DMS 273 treated with DMSO at 0.1 percent for 48 hours (cell line): ENCODE results near the gene EXOC3L1.

Source experiments
- DNase-seq: peaks from one replicate; lab custom pipeline; 2025; lab: John Stamatoyannopoulos, UW

EXOC3L1 gene

DNA sequence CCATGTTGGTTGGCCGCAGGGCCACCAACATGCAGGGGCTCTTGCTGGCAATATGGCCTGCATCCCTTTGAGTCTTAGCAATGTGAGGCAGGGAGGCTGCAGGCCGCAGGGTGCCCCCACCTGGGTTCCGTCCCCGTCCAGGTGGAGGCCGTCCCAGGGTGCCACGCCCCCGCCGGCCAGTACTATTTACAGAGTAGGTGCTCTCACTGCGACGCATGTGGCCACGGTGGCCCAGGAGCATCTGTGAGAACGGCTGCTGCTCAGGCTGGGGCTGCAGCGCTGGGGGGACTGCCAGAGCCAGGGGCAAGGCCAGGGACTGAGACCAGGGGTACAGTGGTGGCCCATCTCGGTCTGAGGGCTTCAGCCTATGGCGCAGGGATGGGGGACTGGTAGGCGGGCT is 9.8 kb downstream of the EXOC3L1 start:
- DNase-seq: no peak

DNA sequence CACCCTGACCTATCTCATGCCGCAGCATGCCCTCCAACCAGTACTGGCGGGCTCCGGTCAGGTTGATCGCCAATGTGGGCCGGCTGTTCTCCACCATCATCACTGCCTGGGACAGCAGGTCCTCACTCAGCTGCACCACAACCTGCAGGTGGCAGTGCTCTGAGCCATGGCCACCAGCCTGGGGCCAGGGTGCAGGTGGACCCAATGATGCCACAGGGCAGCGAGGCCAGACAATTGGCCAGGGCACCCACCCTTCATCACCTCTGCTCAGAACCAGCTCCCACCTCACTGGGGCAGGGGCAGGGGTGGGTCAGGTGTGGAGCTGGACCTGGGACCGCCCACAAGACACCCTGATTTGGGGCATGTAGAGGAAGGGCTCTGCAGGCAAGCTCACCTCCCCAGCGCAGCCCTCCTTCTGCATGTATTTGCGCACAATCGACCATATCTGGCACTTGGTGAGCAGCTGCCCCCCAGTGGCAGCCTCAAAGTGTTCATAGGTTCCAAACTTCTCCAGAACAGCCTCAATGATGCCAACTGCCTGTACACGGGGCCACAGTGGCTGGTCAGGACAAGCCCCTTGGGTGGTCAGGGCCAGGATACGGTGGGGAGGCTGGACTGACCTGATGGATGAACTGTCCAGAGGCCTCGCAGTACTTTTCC is 10.4 kb downstream of the EXOC3L1 start:
- no peak for DNase-seq

DNA sequence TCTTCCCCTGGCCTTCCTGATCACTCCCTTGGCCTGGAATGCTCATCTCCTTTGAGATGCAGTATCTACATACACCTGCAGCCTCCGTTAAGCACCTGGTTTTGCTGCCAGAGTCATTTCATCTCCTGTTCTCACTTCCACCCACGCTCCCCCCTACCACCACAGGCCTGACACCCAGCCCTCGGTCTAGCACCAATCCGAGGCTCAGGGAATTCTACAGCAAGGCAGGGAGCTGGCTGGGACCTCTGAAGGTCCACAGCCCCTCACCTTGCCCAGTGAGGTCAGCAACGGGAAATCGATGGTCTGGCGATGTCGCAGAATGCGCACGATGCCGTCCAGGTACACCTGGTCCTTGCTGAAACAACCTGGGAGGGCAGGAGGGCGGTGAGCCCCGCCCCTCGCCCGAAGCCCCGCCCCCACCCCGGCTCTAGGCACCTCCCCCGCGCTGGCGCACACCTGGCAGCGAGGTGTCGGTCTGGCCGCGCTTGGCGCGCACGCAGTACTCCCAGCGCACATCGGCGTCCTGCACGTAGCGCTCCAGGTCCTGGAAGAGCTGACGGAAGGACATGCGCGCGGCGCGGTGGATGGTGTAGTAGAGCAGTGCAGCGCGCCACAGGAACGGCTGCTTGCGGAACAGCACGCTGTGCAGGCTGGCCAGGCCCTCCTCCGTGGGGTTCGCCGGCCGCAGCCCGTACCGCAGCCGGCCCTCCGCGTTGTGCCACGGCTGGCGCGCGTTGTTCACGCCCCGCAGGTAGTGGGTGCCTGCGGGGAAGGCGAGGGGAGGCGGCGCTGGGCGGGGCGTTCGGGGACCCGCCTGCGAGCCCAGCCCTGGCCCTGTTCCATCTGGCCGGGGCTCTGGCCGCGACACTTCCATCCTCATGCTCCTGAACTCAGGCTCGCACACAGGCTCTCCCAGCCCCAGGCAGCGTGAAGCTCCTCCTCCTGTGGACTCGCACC is 11.9 kb downstream of the EXOC3L1 start:
- no peak for DNase-seq

DNA sequence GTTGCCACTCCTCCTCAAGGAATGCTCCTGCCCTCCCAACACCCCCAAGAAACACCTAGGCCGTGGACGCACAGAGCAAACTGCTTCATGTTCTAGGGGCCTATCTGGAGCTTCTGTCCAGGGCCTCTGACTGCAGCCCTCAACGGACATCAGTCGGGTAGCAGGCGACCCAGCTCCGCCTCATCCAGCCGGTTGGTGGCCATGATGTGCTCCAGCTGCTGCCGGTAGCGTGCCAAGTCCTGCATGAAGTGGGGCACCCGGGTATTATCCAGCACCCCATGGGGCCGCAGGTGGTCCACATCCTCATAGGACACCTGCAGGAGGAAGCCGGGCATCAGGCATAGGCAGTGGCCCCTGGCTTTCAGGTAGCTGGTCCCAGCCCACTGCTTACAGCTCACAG is 13.3 kb downstream of the EXOC3L1 start:
- no peak for DNase-seq

DNA sequence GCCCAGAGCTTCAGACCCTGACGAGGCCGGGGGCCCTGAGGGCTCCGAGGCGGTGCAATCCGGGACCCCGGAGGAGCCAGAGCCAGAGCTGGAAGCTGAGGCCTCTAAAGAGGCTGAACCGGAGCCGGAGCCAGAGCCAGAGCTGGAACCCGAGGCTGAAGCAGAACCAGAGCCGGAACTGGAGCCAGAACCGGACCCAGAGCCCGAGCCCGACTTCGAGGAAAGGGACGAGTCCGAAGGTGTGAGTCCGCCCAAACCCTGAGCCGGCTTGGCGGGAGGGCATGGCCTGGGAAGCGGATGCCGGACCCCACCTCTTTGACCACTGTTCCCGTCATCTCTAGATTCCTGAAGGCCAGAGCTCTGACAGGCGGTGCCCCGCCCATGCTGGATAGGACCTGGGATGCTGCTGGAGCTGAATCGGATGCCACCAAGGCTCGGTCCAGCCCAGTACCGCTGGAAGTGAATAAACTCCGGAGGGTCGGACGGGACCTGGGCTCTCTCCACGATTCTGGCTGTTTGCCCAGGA is 15.2 kb downstream of the EXOC3L1 start:
- no peak for DNase-seq

DNA sequence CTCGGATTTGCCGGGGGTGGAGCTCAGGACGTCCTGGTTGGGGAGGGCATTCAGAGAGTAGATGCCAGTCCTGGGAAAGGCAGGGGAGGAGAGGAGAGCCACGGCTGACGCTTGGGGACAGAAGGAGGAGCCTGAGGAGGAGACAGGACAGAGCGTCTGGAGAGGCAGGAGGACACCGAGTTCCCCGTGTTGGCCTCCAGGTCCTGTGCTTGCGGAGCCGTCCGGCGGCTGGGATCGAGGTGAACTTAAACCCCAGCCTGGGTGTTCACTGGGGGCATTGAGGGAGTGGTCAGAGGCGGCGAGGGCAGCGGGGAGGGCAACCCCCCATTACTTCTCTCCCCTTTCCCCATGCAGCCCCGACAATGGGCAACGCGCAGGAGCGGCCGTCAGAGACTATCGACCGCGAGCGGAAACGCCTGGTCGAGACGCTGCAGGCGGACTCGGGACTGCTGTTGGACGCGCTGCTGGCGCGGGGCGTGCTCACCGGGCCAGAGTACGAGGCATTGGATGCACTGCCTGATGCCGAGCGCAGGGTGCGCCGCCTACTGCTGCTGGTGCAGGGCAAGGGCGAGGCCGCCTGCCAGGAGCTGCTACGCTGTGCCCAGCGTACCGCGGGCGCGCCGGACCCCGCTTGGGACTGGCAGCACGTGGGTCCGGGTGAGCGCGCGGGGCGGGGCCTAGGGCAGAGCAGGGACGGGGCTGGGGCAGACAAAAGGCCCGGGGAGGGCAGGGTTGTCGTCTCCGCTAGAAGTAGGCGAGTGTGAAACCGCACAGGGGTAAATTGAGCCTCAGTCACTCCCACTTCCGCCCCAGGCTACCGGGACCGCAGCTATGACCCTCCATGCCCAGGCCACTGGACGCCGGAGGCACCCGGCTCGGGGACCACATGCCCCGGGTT is 15.9 kb downstream of the EXOC3L1 start:
- DNase-seq: peak; percentile 74

DNA sequence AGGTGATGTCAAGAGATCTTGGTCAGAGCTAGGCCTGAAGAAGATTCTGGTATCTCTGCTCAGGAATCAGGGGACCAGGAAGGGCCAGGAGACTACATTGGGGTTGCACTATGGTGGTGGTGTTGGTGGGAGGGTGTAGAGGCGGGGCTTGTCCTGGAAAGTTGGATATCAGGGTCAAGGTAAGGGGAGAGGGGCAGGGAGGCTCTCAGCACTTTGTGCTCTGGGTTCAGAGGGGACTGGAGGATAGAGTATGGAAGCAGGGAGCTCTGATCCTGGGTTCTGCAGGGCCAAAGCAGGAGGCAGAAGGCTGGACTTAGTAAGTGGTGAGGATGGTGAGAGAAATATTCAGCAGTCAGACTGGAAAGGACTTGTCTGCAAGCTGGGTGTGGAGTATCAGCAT is 16.6 kb downstream of the EXOC3L1 start:
- DNase-seq: no peak

DNA sequence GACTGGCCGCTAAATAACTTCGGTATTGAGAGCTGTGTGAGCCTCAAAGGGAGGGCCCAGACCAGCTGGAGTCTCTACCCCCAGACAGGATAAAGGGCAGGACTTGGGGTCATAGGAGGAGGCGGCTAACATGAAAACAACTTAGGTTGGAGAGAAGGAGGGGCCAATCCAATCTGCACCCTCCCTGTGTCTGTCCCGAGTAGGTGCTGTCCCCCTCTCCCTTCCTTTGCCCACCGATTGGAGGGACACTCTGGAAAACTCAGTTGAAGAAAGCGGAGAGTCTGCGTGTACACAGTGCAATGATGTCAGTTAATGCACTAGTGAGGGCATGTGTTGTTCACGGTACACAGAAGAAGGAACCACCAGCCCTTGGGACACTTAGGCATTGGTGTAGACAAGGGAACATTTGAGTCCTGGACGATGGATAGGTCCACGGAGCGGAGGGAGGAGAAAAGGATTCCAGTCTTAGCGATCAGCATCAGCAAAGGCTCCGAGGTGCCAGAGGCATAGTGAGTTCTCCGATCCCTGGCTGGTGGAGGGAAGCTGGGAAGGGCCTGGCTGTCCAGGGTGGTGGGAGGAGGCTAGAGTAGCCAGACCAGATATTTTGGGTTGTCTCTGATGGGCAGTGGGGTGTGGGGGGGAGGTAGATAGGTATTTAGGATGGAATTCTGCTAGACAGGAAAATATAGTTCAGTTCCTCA is 18.8 kb downstream of the EXOC3L1 start:
- no peak for DNase-seq

DNA sequence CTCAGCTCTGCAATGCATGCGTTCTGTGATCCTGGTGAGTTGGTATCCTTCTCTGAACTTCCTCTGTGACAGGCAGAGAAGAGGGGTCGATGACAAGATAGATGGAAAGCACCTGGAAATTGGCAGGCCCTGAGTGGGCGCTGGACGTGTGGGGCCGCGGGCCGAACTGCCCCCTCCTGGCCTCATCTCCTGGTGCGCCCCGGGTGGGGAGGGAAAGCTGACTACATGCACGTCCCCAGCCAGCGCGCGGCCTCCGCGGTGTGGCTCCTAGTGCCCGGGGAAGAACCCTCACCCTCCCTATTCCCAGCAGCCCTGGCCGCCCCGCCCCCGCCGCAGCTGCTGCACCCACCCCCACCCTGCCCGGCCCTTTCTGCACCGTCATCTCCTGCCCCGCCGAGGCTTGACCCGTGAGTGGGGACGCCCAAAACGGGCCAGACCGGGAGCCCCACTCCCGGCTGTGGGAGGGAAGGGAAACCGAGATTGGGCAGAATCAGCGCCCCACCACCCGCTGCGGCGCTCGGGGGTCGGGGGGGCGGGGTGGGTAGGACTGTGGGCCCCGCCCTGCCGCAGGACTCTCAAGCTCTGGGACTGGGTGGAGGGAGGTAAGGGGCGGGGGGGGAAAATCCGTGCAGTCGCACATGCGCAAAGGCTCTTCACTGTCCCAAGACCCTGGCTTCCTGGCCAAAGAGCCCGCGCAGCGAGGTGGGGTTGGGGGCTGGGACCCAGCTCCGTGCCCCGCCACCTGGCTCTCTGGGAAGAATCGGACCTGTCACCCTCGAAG is 19.6 kb downstream of the EXOC3L1 start, which contains the start of gene NOL3:
TSS of gene NOL3 (plus strand) at position 371 of the 781 bp plus-strand sequence.
- DNase-seq: peak; percentile 80

DNA sequence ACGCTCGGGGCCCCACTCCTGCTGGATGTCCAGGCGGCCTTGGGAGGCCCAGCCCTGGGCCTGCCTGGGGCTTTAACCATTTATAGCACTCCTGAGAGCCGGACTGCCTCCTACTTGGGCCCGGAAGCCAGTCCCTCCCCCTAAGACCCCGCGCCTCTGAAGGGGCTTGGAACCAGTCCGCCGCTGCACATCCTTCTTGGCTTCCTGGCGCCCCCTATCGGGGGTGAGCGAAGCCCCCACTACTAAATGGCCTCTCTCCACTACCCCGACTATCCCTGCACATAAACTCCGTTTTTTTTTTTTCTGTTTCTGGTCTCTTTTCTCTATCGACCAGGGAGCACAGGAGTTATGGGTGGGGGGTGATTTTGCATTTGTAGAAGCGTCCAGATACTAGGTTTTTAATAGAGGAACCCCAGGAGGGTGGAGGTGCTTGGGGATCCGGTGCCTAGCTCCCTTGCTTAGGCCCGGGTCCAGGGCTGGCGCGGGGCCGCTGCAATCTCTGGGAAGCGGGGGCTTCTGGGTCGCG is 20.2 kb downstream of the EXOC3L1 start:
- DNase-seq: no peak

DNA sequence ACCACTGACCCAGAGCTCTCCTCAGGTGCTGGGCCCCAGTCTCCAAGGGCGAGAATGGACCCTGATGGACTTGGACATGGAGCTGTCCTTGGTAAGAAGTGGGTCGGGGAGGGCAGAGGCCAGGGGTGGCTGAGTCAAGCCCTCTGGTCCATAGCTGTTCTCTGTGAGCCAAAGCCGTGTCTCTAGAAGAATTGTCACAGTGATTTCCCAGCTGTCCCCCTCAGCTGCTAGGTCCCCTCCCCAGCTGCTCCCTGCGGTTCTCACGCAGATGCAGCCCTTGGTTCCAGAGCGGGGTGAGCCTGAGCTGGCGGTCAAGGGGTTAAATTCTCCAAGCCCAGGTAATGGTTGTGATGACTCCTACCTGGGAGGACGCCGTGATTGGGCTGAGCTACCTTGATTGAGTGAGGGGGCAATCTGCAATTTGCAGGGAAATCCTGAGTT is 20.9 kb downstream of the EXOC3L1 start:
- no peak for DNase-seq

DNA sequence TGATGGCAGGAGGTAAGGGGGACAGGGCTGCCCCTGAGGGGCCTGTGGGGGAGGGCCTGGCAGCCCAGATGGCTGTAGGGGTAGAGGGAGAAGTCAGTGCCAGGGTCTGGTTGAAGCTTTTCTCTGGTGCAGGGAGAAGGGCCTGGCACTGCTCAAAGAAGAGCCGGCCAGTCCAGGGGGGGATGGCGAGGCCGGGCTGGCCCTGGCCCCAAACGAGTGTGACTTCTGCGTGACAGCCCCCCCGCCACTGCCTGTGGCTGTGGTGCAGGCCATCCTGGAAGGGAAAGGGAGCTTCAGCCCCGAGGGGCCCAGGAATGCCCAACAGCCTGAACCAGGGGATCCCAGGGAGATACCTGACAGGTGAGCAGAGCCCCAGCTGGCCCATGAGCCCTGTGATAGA is 22.3 kb downstream of the EXOC3L1 start:
- DNase-seq: no peak

DNA sequence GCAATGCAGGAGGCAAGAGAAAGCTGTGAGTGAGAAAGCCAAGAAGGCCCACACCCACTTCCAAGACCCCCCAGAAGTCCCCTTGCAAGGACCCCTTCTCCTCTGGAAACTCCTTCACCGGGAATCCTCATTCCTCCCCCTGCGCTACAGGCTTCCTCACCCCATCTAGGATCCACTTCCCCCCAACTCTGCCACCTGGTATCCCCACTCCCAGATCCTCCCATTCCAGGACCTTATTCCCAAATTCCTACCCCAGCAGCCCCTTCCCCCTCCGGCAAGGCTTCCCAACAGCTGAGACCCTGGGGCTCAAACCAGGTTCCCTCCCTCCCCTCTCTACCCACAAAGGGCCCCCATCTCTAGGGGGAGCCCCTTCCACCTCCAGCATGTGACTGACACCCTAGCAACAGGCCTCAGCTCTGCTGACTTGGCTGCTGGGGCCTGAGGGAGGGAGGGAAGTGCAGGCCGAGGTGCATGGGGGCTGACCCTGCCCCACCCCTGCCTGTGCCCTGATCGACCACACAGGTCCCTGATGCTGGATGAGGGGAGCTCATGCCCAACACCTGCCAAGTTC is 23.3 kb downstream of the EXOC3L1 start:
- no peak for DNase-seq

DNA sequence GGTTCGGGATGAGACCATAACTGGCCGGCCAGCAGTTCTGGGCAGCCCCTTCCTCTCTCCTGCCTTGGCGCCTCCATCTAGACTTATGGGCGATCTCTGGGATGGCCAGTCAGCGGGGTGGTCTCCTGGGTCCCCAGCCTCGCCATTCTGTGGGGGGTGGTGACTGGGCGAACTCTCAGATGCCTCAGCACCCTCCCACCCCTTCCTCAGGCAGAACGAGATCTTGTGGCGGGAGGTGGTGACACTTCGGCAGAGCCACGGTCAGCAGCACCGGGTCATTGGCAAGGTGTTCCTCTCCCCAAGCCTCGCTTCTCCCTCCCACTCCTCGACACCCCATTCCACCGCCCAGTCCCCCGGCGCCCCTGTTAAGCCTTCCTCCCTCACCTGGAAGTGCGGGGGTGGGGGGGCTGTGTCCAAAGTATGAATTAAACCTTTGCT is 23.8 kb downstream of the EXOC3L1 start:
- DNase-seq: no peak

DNA sequence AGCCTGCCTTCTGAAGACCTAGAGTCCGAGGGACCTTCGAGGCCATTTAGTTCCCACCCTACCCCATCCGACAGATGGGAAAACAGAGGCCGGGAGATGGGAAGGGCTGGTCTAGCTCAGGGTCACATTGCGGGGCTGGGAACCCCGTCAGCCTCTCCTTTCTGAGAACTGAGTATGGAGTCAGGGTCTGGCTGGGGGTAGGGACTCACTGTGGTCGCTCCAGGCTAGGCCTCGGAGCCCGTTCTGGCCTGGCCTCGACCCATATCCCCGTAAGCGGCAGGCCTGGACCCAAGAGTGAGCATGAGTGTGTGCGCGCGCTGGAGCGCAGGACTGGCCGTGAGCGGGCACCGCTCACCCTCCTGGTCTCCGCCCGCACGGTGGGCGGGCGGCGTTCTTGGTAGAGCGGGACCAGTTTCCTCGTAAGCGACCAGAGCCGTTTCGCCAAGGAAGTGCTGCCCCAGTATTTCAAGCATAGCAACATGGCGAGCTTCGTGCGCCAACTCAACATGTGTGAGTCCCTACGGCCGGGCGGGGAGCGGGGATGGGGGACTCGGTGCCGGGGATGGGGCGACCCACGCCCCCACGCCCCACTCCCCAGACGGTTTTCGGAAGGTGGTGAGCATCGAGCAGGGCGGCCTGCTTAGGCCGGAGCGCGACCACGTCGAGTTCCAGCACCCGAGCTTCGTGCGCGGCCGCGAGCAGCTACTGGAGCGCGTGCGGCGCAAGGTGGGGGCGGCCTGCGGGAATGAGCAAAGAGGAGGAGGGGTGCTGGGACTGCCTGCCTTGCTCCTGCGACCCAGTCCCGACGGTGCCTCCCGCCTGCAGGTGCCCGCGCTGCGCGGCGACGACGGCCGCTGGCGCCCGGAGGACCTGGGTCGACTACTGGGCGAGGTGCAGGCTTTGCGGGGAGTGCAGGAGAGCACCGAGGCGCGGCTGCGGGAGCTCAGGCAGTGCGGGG is 24.5 kb downstream of the EXOC3L1 start:
- no peak for DNase-seq

DNA sequence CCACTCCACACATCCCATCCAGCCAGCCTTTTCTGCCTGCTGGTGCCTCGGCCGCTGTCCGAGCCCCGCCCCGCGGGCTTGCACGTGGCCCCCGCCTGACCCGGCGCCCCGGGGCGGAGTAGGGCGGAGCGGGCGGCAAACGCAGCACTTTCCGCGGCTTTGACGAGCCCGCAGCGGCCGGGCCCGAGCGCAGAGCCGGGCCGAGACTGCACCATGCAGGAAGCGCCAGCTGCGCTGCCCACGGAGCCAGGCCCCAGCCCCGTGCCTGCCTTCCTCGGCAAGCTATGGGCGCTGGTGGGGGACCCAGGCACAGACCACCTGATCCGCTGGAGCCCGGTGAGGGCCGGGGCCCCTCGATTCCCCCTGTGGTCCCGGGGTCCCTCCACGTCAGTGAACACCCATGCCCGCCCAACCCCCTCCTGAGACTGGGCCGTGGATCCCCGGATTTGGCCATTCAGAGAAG is 25.3 kb downstream of the EXOC3L1 start, which contains the start of gene HSF4:
TSS of gene HSF4 (plus strand) at position 147 of the 463 bp plus-strand sequence. CDS start at position 214, 67 bp downstream.
- DNase-seq: no peak

DNA sequence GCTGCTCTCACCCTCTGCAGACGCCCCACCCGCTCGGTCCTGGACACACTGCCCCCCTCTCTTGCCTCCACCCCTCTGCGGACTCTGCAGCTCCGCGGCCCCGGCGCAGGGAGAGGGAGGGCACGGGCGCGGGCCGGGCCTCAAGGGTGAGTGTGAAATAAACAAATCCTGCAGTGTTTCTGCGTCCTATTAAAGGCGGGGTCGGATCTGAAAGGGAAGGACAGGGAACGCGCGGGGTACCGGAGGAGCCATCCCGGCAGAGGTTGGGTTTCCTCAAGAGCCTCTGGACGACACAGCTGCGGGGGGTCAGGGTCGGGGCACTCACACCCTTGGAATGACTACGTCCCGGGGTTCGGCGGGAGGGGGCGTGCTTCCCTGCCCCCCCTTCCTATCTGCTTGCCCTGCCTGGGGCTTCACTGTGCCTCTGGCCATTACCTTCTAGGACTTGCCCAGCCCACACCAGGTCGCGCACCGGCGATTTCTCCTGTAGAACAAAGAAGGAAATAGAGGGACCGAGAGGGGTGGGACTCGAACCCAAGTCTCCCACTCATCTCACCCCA is 25.9 kb downstream of the EXOC3L1 start:
- DNase-seq: no peak
